ENCODE results near the gene XKR8.
"Not testable (repeated sequence)": the region's sequence is repeated elsewhere in the genome, so short reads cannot be mapped to it uniquely, and the experiment has no call there.

Gene XKR8

DNA sequence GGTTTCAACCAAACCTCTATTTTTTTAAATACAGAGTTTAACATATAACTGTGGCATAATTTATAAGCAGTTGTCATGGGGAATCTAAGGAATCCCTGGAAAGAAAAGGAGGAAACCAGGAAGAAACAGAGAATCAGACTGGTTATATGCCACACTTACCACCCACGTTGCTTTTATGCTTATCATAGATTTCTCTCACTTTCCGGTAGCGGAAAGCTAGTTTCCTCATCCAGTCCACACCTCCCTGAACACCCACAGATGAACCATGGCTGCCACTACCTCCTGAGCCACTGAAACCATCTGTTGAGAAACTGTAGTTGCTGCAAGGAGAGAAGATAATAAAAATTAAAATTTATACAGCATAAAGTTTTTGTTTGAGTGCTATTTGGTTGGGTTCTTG, 33.5 kb downstream of the XKR8 start:
- no peak for DNase-seq

DNA sequence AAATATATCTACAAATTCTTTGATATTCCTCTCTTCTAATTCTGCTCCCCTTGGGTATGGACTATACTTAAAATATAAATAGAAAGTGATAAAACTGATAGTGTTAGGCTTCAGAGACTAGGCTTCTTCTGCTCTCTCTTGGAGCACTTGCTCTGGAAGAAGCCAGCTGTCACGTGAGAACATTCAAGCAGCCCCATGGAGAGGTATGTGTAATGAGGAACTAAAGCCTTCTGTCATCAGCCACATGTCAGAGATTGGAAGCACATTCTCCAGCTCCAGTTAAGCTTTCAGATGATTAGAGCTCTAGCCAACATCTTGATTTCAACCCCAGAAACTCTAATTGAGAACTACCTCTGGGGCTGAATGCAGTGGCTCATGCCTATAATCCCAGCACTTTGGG, 34.3 kb downstream of the XKR8 start:
- DNase-seq = no peak

DNA sequence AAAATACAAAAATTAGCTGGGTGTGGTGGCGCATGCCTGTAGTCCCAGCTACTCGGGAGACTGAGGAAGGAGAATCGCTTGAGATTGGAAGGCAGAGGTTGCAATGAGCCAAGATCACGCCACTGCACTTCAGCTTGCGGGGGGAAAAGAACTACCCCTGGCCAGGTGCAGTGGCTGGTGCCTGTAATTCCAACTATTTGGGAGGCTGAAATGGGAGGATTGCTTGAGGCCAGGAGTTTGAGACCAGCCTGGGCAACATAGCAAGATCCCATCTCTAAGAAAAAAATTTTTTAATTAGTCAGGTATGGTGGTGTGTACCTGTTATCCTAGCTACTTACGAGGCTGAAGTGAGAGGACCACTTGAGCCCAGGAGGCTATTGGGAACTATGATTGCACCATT, 34.8 kb downstream of the XKR8 start:
- not testable (repeated sequence) for DNase-seq

GRCh38 chr1:27999055-27999454, 39.3 kb downstream of the XKR8 start:
- no peak for DNase-seq

DNA sequence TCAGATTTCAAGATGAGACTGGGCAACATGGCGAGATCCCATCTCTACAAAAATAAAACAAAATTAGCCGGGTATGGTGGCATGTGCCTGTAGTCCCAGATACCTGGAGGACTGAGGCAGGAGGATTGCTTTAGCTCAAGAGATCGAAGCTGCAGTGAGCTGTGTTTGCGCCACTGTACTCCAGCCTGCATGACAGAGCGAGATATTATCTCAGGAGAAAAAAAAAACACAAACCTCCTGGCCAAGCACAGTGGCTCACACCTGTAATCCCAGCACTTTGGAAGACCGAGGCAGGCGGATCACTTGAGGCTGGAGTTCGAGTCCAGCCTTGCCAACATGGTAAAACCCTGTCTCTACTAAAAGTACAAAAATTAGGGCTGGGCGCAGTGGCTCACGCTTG, 42.8 kb downstream of the XKR8 start:
- no peak for DNase-seq

GRCh38 chr1:28003117-28003516, 43.3 kb downstream of the XKR8 start:
- not testable (repeated sequence) for DNase-seq

DNA sequence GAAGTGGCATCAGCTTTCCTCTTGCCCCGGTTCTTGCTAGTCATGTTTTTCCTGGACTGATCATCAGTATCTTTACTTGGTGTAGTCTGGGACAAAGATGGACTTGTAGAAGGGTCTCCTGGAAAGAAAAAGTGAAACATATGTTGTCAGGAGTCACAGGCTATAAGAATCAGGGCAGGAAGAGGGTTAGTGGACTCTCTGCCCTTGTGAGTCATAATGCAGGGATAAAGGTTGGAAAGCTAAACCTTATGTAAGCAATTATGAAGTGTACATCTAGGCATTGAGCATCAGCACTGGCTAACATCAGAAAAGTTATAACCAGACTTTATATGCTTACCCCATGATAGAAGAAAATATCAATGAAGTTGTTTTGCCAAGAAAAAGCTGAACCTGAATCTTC, 51.2 kb downstream of the XKR8 start:
- no peak for DNase-seq
